GM19395 (cell line): ENCODE results near the gene HTR3C.
"Not testable (repeated sequence)": the region's sequence is repeated elsewhere in the genome, so short reads cannot be mapped to it uniquely, and the experiment has no call there.

Source experiments
- ATAC-seq: cut with Tn5 transposase; IDR thresholded peaks from one replicate; pipeline ENCODE4 v1.9.1; 2021; ENCODE audit warnings: mild to moderate bottlenecking, moderate library complexity; ENCODE audit not compliant: unreplicated experiment

Gene HTR3C

DNA sequence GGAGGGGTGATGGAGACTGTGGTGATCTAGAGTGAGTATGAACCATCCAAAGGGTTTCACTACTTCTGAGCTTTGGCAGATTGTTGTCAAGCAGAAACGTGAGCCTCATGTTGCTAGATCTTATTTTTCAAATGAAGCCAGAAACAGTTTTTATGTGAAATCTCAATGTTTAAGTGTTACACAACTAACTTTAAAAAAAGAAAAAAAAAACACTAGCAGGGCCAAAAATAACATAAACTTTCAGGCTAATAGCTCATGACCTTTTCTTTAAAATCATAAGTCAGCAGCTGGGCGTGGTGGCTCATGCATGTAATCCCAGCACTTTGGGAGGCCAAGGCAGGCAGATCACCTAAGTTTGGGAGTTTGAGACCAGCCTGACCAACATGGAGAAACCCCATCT, 23.4 kb upstream of the HTR3C start:
- no peak for ATAC-seq

DNA sequence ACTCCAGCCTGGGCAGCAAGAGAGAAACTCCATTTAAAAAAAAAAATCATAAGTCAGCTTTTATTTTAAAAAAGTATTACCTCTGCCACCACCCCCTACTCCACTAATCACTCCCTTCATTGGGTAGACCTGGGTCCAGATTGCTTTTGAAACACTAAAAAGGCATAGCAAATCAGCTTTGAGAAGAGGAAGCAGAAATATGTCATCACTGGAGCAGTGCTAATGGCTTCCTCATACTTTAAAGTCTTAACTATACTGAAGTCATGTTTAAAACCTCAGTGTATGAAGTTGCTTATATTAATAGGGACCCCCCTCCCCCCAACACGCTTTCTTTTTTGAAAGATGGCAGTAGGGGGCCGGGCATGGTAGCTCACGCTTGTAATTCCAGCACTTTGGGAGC, 22.3 kb upstream of the HTR3C start:
- ATAC-seq: no peak

DNA sequence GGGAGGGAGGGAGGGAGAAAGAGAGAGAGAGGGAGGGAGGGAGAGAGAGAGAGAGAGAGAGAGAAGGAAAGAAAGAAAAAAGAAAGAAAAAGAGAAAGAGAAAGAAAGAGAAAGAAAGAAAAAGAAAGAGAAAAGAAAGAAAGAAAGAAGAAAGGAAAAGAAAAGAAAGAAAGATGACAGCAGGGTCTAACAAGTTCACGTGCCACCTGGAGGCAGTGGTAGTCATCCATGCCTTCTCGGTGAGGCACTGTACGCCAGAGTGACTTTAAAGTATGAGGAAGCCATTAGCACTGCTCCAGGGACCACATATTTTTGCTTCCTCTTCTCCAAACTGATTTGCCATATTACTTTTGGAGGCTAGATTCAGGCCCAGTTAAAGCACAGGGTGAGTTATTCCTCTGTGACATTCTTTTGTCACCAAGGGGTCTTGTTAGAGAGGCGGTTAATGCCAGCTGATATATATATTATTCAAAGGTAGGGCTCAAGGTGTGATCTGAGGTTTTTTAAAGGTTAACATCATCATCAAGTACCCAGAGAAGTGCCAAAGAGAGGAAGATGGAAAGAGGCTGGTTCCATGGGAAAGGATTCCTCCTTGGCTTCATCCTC, 21.6 kb upstream of the HTR3C start, which contains the start of gene HTR3D:
Gene HTR3D, plus strand, starts transcription at position 556 of the 606 bp plus-strand sequence. Its CDS starts 0 bp downstream, at position 556.
- no peak for ATAC-seq

DNA sequence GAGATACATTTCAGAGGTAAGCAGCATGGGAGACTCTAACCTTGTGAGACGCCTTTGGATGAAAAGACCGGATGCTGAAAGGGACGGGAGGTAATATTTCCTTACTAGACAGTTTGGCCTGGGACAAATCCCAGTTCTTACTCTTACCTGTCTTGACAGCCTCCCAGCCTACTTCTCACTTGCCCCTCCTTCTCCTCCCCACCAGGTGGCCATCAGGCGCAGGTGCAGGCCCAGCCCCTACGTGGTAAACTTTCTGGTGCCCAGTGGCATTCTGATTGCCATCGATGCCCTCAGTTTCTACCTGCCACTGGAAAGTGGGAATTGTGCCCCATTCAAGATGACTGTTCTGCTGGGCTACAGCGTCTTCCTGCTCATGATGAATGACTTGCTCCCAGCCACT, 15.0 kb upstream of the HTR3C start:
- ATAC-seq: no peak

DNA sequence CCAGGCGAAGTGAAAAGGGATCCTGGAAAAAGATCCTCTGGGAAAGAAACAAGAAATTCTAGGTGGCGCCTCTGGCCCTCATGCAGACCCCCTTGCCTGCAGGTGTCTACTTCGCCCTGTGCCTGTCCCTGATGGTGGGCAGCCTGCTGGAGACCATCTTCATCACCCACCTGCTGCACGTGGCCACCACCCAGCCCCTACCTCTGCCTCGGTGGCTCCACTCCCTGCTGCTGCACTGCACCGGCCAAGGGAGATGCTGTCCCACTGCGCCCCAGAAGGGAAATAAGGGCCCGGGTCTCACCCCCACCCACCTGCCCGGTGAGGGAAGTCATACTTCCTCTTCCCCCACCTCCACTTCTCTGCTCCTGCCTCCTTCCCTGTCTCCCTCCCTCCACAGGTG, 14.5 kb upstream of the HTR3C start:
- not testable (repeated sequence) for ATAC-seq

DNA sequence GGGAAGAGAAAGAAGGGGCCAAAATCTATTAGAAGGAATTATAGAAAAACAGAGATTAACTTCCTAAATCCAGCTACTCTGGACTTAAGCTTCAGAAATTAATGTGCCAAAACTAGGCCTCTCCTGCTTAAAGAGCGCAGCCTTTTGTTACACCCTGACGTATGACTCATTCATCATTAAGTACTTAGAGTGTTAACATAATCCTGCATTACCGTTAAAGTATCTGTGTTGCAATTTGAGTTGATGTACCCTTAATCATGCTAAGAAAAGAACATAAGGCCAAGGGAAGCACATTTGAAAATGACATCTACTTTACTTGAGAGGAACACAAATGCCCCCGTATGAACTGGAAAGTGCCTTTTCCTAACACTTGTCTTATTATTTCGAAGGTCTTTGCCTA, 13.4 kb upstream of the HTR3C start:
- no peak for ATAC-seq

DNA sequence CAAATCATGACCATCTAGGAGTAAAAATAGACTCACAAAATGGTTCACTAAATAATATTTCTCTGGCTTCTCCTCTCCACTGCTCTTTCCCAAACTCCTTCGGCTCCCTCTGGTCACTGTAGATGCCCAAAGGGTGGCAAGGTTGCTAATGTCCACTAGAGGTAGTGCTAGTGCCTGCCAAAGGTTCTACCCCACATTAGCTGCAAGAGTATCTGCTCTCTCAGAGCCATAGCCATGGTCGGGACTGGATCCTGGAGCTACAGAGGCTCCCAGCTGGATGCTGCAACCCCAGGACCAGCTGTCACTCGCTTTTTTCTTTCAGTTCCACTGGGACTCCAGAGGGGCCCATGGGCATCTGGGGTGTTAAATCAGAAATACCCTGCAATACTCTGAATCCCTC, 12.8 kb upstream of the HTR3C start:
- ATAC-seq: no peak

DNA sequence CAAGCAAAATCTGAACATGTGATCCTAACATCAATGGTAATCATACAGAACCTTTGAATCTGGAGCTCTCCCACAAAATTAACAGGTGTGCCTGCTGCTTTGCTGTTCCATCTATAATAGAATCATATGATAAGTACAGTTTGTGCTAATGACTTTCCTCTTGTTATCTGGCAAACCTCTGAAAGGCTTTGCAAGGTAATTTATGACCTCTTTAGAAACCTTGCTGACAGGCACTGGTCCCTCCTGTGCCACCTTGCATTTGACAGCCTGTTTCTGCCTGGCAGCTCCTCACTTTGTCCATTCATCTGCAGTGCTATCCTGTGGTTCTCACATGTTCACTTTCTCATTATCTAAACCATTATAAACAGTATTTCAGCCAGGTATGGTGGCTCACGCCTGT, 10.2 kb upstream of the HTR3C start:
- ATAC-seq: no peak

DNA sequence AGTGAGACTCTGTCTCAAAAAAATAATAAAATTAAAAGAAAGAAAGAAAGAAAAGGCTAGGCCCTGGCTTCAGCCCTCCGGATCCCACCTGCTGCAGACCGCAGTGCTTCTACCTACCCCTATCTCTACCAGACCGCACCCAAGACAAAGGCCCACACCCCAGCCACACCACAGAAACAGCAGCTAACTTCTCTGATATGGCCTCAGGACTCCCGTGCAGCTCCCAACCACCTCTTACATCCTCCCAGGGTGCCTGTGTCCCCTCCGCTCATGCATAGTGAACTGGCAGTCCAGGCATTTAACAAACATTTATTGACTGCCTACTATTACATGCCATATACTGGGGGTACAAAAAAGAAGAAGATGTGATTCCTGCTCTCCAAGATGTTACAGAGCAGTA, 6.9 kb upstream of the HTR3C start:
- ATAC-seq: no peak

DNA sequence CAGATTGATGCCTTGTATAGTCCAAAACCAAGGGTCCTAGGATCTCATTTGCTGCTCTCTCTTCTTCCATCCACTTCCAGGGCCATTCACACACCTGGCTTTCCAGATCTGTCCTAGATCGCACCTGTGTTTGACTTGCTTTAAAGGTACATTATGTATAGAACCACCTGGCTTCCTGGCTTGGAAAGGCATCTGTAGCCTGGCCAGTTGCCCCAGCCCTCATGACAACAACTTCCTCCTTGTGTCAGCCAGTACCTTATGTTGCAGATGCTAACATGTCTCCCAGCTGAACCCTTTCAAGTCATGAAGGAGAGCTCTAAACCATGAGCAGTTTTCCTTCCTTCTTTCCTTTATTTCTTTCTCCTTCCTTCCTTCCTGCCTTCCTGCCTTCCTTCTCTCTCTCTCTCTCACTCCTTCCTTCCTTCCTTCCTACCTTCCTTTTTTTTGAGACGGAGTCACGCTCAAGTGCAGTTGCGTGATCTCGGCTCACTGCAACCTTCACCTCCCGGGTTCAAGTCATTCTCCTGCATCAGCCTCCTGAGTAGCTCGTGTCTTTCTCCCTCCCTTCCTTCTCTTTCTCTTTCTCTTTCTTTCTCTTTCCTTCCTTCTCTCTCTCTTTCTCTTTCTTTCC, 2.5 kb upstream of the HTR3C start:
- no peak for ATAC-seq

DNA sequence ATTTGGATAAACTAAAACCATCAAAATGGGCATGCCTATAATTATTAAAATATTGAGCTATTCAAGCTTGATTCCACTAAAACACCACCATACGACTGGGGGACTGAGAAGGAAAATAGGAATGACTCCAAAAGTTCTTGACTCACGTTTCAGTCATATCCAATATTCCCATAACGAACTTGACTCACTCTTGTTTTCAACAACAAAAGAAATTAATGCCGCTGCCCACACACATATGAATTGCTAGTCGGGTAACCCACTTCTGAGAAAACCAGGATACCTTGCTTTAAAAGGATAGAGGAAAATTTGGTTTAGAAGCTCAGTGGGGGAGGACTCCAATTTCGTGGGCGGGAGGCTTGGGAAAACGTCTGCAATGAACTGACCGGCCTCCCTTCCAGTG, 5.2 kb downstream of the HTR3C start:
- no peak for ATAC-seq

DNA sequence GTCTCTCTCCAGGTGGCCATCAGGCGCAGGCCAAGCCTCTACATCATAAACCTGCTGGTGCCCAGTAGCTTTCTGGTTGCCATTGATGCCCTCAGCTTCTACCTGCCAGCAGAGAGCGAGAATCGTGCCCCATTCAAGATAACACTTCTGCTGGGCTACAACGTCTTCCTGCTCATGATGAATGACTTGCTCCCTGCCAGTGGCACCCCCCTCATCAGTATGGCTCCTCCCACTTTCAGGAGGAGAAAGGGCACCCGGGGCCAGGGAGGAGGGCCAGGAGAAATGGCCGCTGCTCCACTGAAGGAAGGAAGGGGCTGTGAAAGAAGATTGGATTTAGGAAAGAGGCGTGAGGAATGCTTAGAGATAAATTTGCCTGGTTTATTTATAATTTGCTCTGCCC, 6.6 kb downstream of the HTR3C start:
- no peak for ATAC-seq

DNA sequence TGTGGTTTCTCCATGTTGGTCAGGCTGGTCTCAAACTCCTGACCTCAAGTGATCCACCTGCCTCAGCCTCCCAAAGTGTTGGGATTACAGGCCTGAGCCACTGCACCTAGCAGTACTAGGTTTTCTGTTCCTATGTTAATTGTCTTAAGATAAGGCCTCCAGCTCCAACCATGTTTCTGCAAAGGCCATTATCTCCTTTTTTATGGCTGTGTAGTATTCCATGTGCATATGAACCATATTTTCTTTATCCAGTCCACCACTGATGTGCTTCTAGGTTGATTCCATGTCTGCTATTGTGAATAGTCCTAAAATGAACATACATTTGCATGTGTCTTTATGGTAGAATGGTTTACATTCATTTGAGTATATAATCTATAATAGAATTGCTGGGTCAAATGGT, 9.8 kb downstream of the HTR3C start:
- ATAC-seq: no peak

DNA sequence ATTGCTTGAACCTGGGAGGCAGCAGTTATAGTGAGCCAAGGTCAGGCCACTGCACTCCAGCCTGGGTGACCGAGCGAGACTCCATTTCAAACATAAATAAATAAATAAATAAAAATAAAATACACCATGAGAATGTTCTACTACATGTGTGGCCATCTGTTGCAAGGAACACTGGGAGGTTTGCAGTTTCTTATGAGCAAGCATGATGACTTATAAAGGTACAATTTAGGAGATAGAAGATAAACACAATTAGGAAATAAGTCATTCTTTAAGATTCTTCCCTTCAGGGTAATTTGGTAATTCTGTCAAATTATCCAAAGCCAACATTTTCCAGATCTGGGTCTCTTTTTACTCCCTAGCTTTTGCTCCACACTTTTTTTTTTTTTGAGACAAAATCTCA, 13.4 kb downstream of the HTR3C start:
- ATAC-seq: no peak

DNA sequence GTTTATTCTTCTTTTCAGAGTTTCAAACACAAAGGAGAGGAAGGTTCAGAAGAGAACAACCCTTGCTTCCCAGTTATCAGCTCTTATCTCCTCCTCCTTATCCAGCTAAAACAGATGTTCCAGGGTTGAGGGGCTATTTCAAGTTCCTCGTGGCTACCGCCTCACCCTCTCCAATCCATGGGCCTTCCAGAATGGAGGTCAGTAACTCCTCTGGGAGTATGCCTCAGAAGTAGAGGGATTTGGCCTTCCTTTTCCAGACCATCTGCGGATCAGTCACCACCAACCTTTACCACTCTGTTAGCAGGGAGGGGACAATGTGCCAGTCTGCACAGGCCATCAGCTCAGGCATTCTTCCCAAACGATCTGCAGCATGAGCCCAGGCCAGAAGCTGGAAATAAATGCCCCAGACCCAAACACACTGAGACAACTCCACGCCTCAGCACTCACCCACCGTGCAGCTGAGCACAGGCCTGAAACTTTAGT, 14.8 kb downstream of the HTR3C start:
- no peak for ATAC-seq

DNA sequence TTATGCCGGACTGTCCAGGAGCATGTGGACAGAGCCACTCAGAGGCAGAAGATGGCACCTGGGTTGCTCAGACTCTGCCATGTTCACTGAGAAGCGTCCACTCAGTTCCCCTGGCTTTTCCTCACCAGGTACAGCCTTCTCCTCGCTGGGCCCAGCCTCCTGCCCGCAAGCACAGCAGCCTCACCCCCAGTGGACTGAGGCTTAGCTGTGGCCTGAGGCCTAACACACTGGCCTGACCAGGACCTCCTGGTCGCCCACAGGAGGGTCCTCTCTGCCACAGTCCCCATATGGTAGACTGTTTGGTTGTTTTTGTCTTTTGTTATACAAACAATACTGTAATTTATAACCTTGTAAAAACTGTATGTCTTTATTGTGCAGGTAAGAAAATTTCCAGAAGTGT, 15.5 kb downstream of the HTR3C start:
- no peak for ATAC-seq

DNA sequence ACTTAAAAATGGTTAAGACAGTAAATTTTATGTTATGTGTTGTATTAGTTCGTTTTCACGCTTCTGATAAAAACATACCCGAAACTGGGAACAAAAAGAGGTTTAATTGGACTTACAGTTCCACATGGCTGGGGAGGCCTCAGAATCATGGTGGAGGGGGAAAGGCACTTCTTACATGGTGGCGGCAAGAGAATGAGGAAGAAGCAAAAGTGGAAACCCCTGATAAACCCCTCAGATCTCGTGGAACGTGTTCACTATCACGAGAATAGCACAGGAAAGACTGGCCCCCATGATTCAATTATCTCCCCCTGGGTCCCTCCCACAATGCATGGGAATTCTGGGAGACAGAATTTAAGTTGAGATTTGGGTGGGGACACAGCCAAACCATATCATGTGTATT, 18.3 kb downstream of the HTR3C start:
- not testable (repeated sequence) for ATAC-seq

DNA sequence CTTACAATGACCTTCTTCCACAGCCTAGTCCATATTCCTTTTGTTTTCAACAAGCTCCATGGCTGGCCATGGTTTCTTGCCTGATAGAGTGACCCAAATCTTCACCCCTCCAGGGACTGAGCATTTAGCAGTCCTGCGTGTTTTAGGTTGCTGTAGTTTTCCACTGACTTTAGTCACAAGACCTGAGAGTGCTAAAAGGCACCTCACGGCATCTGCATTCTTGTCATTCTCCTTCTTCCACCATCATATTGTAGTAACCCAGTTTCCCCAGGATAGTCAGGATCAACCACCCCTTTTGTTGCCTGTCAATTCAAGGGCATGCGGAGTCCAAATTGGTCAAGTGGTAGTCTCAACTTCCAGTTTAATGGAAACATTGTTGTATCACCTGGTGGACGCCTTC, 20.8 kb downstream of the HTR3C start:
- no peak for ATAC-seq

DNA sequence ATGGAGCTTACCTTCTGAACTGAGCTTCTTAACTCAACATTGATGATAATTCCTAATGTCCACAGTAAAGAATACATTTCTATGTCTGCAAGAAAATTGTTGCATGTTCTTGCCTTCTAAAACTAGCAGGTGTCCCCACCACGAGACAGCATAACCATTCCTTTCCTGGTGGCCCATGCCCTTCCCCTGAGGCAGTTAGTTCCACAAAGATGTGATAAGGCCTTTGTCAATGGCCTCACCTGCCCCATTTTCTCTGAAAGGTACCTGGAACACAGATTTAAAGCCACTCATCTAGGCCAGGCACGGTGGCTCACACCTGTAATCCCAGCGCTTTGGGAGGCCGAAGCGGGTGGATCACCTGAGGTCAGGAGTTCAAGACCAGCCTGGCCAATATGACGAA, 23.1 kb downstream of the HTR3C start:
- ATAC-seq: no peak

DNA sequence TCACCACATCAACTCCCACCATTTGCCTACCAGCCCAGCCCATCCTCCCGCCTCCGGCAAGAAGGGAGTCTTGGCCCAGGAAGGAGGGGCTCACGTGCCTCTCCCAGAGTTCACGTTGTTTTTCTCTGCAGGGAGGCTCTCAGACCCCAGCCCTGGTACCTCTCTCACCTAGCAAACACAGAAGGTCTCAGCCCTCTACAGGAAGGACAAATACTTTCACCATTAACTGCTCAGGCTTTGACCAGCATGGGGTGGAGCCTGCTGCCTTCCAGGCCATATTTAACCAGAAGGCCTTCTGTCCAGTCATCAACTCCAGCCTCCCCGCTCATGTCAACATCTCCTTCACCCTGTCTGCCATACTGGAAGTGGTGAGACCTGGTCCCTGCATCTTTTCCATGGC, 25.0 kb downstream of the HTR3C start:
- ATAC-seq: no peak

DNA sequence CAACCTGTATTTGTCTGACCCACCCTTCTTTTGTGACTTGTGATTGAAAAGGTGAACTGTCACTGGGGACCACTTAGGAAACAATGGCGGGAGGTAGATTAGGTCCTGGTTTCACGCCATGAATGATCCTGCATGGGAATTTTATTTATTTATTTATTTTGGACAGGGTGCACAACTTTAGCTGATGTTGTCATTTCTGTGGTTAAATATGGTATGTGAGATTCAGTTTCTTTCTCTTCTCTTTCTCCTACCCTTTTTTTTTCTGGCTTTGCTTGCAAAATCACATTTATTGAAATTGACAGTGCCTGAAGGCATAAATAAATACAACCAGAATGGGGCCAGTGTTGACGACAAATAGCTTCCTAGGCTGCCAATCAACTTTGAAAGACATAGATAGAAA, 26.0 kb downstream of the HTR3C start:
- no peak for ATAC-seq

DNA sequence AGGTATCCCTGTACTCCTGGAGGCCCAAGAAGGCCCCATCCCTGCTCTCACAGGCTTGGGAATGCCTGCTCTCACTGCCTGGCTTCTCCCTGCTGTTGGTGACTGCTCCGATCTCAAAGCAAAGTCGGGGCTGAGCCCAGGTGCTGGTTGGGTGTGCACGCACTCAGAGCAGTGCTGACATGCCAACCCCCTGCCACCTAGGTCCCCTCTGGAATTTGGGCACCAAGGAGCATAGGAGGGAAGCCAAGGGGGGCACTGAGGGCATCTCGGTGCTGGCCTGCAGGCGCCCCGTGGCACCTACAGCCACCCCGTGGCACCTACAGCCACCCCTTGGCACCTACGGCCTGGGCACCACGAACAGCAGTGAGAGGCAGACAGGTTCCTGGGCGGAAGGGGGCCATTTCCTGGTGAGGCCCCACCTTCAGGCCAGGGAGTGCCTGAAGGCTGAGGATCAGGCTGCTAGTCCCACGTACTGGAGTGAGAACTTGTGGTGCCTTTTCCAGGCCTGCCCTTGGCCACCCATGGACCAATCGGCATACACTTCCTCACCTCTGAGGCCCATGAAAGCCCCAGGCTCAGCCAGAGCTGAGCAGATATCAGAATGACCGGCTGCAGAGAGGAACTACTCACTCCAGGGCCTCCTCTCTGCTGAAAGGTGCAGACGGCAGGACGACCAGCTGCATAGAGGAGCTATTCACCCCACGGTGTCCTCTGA, 28.4 kb downstream of the HTR3C start:
- no peak for ATAC-seq
